ENCODE measurements around the gene PIP5K1C.

DNA sequence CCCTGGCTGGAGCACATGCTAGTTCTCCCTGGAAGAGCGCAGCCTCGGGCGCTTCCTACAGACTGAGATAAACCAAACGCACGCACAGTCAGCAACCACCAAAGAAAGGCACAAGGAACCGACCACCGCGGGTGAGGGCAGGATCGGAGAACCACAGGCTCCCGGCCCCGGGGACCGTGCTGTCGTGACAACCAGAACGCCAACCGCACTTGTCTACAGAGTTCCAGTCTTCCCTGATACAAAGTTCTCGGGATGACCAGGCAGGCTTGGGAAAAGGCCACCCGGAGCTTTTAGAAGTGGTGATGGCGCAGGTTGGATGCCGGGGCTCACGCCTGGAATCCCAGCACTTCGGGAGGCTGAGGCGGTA, 40.5 kb downstream of the PIP5K1C start:
- TF ChIP-seq, protein P1, sequence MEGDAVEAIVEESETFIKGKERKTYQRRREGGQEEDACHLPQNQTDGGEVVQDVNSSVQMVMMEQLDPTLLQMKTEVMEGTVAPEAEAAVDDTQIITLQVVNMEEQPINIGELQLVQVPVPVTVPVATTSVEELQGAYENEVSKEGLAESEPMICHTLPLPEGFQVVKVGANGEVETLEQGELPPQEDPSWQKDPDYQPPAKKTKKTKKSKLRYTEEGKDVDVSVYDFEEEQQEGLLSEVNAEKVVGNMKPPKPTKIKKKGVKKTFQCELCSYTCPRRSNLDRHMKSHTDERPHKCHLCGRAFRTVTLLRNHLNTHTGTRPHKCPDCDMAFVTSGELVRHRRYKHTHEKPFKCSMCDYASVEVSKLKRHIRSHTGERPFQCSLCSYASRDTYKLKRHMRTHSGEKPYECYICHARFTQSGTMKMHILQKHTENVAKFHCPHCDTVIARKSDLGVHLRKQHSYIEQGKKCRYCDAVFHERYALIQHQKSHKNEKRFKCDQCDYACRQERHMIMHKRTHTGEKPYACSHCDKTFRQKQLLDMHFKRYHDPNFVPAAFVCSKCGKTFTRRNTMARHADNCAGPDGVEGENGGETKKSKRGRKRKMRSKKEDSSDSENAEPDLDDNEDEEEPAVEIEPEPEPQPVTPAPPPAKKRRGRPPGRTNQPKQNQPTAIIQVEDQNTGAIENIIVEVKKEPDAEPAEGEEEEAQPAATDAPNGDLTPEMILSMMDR (IDR thresholded peaks at IDR 0.05) = no peak
- TF ChIP-seq POLR2A (IDR thresholded peaks at IDR 0.05) (no peak), POLR2AphosphoS5 (IDR thresholded peaks at IDR 0.05) (no peak), EP300 (IDR thresholded peaks at IDR 0.05) (no peak)
